Lower leg skin (tissue), 3 donors: ENCODE measurements around the gene EPB41L2.

ENCODE experiments used
- CTCF ChIP-seq, 3 donors: fragments of 450-650 bp; IDR thresholded peaks; one replicate each; pipeline ENCODE4 v1.5.1; 2016; ENCODE audit warnings: antibody characterized with exemption in 3 of 3, mild to moderate bottlenecking in 3 of 3, moderate library complexity in 2 of 3
- POLR2A ChIP-seq, 2 donors: fragments of 450-650 bp; IDR thresholded peaks; one replicate each; pipeline ENCODE4 v1.6.1; 2016 to 2017; ENCODE audit warnings: antibody characterized with exemption in 2 of 2, mild to moderate bottlenecking in 1 of 2, moderate library complexity in 1 of 2

GRCh38 chr6:130838250-130838860 lies 224.7 kb downstream of the EPB41L2 start:
- TF ChIP-seq POLR2A (IDR thresholded peaks at IDR 0.05) (no peak), CTCF (IDR thresholded peaks at IDR 0.05) (no peak)
